Astrocyte (in vitro differentiated cells and primary cell): ENCODE results near the gene CFTR. TPM values are rescaled to one million over a fixed set of nuclear protein-coding genes. Genes with fewer than 3 reads are reported as not detected.

Experiments used
- DNase-seq: peaks from one replicate; pipeline ENCODE4 v3.0.0-alpha.2; 2010; ENCODE audit warnings: low read depth
- FAIRE-seq: peaks from 2 replicates; lab custom pipeline; 2011; peaks lifted over from hg19 to GRCh38; lab: Jason Lieb, UNC
- H2AFZ ChIP-seq: 2 replicates; pipeline ENCODE4 v1.6.0; 2012; ENCODE audit warnings: low read depth, low read length, inconsistent platforms
- H3K27ac ChIP-seq: 2 replicates; pipeline ENCODE4 v1.5.1; 2011; ENCODE audit warnings: low read depth, low read length, inconsistent platforms
- H3K27me3 ChIP-seq: 2 replicates; pipeline ENCODE4 v1.6.0; 2011; ENCODE audit warnings: low read length, inconsistent platforms; ENCODE audit not compliant: insufficient read depth
- H3K36me3 ChIP-seq: 2 replicates; pipeline ENCODE4 v1.5.1; 2011; ENCODE audit warnings: low read length, inconsistent platforms; ENCODE audit not compliant: insufficient read depth
- H3K4me1 ChIP-seq: 2 replicates; pipeline ENCODE4 v1.5.1; 2011; ENCODE audit warnings: low read length, inconsistent platforms; ENCODE audit not compliant: insufficient read depth
- H3K4me2 ChIP-seq: 2 replicates; pipeline ENCODE4 v1.6.0; 2012; ENCODE audit warnings: low read length, inconsistent platforms
- H3K4me3 ChIP-seq: 2 replicates; pipeline ENCODE4 v1.5.1; 2011; ENCODE audit warnings: low read depth, mild to moderate bottlenecking, low read length, inconsistent platforms; ENCODE audit not compliant: insufficient read depth
- H3K79me2 ChIP-seq: 2 replicates; pipeline ENCODE4 v1.6.0; 2012; ENCODE audit warnings: mild to moderate bottlenecking, low read length, inconsistent platforms; ENCODE audit not compliant: insufficient read depth
- H3K9ac ChIP-seq: 2 replicates; pipeline ENCODE4 v1.6.0; 2012; ENCODE audit warnings: mild to moderate bottlenecking, low read length, inconsistent platforms
- H3K9me3 ChIP-seq: 2 replicates; pipeline ENCODE4 v1.5.1; 2012; ENCODE audit warnings: low read depth, mild to moderate bottlenecking, low read length, inconsistent platforms; ENCODE audit not compliant: insufficient read depth
- H4K20me1 ChIP-seq: 2 replicates; pipeline ENCODE4 v1.6.0; 2012; ENCODE audit warnings: low read length, inconsistent platforms; ENCODE audit not compliant: insufficient read depth
- H3K27ac Mint-ChIP-seq: one replicate; pipeline ENCODE4 v1.8.0; 2021; ENCODE audit warnings: mild to moderate bottlenecking, mixed read lengths; ENCODE audit not compliant: unreplicated experiment
- H3K27me3 Mint-ChIP-seq: one replicate; pipeline ENCODE4 v1.8.0; 2021; ENCODE audit warnings: low read depth, mixed read lengths; ENCODE audit not compliant: unreplicated experiment
- H3K36me3 Mint-ChIP-seq: one replicate; pipeline ENCODE4 v1.8.0; 2021; ENCODE audit warnings: low read depth, mixed read lengths; ENCODE audit not compliant: unreplicated experiment
- H3K4me1 Mint-ChIP-seq: one replicate; pipeline ENCODE4 v1.8.0; 2021; ENCODE audit warnings: low read depth, mixed read lengths; ENCODE audit not compliant: unreplicated experiment
- H3K4me3 Mint-ChIP-seq: one replicate; pipeline ENCODE4 v1.8.0; 2021; ENCODE audit warnings: mild to moderate bottlenecking, moderate library complexity, mixed read lengths; ENCODE audit not compliant: unreplicated experiment
- H3K9me3 Mint-ChIP-seq: one replicate; pipeline ENCODE4 v1.8.0; 2021; ENCODE audit warnings: mild to moderate bottlenecking, mixed read lengths; ENCODE audit not compliant: unreplicated experiment
- CTCF ChIP-seq: IDR thresholded peaks from 2 replicates; pipeline ENCODE4 v1.5.1; 2011; ENCODE audit warnings: low read depth, mild to moderate bottlenecking, inconsistent platforms, low read length, moderate library complexity; ENCODE audit not compliant: insufficient read depth
- EZH2 ChIP-seq: IDR thresholded peaks from 2 replicates; pipeline ENCODE4 v1.6.1; 2012; ENCODE audit warnings: mild to moderate bottlenecking, low read length, inconsistent platforms; ENCODE audit not compliant: insufficient read depth
- total RNA-seq: library from RNA; stranded (reverse); gene quantifications from 2 replicates; pipeline ENCODE4 v1.2.1, GENCODE V29; 2021

The CFTR gene
- total RNA-seq, 1 donor from 2014 or later, result 2.5 TPM

- no peak overlapping the region for H3K27ac ChIP-seq
- no peak overlapping the region for H2AFZ ChIP-seq
- TF ChIP-seq EZH2 (no peak), CTCF (no peak)
- peaks cover 9% of the 10 kb centered on the region for H3K4me1 Mint-ChIP-seq
- no peak overlapping the region for H3K4me3 ChIP-seq
- H3K27me3 Mint-ChIP-seq, result no peaks in the 10 kb centered on the region
- no peak overlapping the region for H3K27ac Mint-ChIP-seq
- H3K4me2 ChIP-seq, result no peak overlapping the region
- no peak for FAIRE-seq
- H3K27me3 ChIP-seq, result no peaks in the 10 kb centered on the region
- H3K36me3 Mint-ChIP-seq, result no peaks in the 10 kb centered on the region
- no peaks in the 10 kb centered on the region for H3K9me3 Mint-ChIP-seq
- H3K4me1 ChIP-seq, result no peaks in the 10 kb centered on the region
- H4K20me1 ChIP-seq, result no peaks in the 10 kb centered on the region
- DNase-seq, result no peak
- H3K9ac ChIP-seq, result no peak overlapping the region
- H3K79me2 ChIP-seq, result no peaks in the 10 kb centered on the region
- no peaks in the 10 kb centered on the region for H3K36me3 ChIP-seq
- no peak overlapping the region for H3K4me3 Mint-ChIP-seq
- no peaks in the 10 kb centered on the region for H3K9me3 ChIP-seq
Measured at GRCh38 chr7:117530390-117530789, 50.6 kb downstream of the CFTR start.

GRCh38 chr7:117531595-117532244, 51.9 kb downstream of the CFTR start:
- H3K27ac Mint-ChIP-seq, result peak overlapping the region; percentile 1
- H3K4me1 Mint-ChIP-seq, result peaks cover 9% of the 10 kb centered on the region
- Histone ChIP-seq H3K9me3 (no peaks in the 10 kb centered on the region), H3K27me3 (no peaks in the 10 kb centered on the region), H3K27ac (no peak overlapping the region), H3K36me3 (no peaks in the 10 kb centered on the region), H3K4me1 (no peaks in the 10 kb centered on the region), H2AFZ (no peak overlapping the region), H3K9ac (no peak overlapping the region), H3K79me2 (no peaks in the 10 kb centered on the region), H4K20me1 (no peaks in the 10 kb centered on the region), H3K4me2 (no peak overlapping the region), H3K4me3 (no peak overlapping the region)
- no peaks in the 10 kb centered on the region for H3K36me3 Mint-ChIP-seq
- TF ChIP-seq CTCF (no peak), EZH2 (no peak)
- DNase-seq (no peak), FAIRE-seq (no peak)
- no peaks in the 10 kb centered on the region for H3K27me3 Mint-ChIP-seq
- no peaks in the 10 kb centered on the region for H3K9me3 Mint-ChIP-seq
- no peak overlapping the region for H3K4me3 Mint-ChIP-seq

- TF ChIP-seq CTCF (no peak), EZH2 (no peak)
- H3K4me1 ChIP-seq, result no peaks in the 10 kb centered on the region
- Mint-ChIP-seq H3K27ac (no peak overlapping the region), H3K27me3 (no peaks in the 10 kb centered on the region), H3K4me1 (no peaks in the 10 kb centered on the region), H3K9me3 (no peaks in the 10 kb centered on the region), H3K4me3 (no peak overlapping the region), H3K36me3 (no peaks in the 10 kb centered on the region)
- no peak overlapping the region for H2AFZ ChIP-seq
- H3K4me3 ChIP-seq, result no peak overlapping the region
- no peaks in the 10 kb centered on the region for H4K20me1 ChIP-seq
- no peaks in the 10 kb centered on the region for H3K9me3 ChIP-seq
- FAIRE-seq (no peak), DNase-seq (no peak)
- H3K4me2 ChIP-seq, result no peak overlapping the region
- H3K27me3 ChIP-seq, result no peaks in the 10 kb centered on the region
- H3K27ac ChIP-seq, result no peak overlapping the region
- H3K36me3 ChIP-seq, result no peaks in the 10 kb centered on the region
- H3K79me2 ChIP-seq, result no peaks in the 10 kb centered on the region
- H3K9ac ChIP-seq, result no peak overlapping the region
Measured at GRCh38 chr7:117538053-117538452, 58.2 kb downstream of the CFTR start.
